Breast epithelium (tissue), 3 donors: ENCODE measurements around the gene MND1.

Experiments used
- CTCF ChIP-seq, 3 donors: fragments of 450-650 bp; IDR thresholded peaks; one replicate each; pipeline ENCODE4 v1.5.1; 2016 to 2017; ENCODE audit warnings: antibody characterized with exemption in 3 of 3, mild to moderate bottlenecking in 3 of 3, moderate library complexity in 3 of 3
- POLR2A ChIP-seq: fragments of 450-650 bp; IDR thresholded peaks from one replicate; pipeline ENCODE4 v1.6.1; 2016; ENCODE audit warnings: antibody characterized with exemption, mild to moderate bottlenecking, moderate library complexity
- POLR2AphosphoS5 ChIP-seq, 3 donors: sonication (generic); formaldehyde crosslinking; IDR thresholded peaks; one replicate each; pipeline ENCODE4 v1.6.1; 2017; ENCODE audit warnings: antibody characterized with exemption in 3 of 3

- TF ChIP-seq CTCF (IDR thresholded peaks at IDR 0.05), result no peak
- no peak for TF ChIP-seq POLR2A
- no peak for TF ChIP-seq POLR2AphosphoS5 (IDR thresholded peaks at IDR 0.05)
These were observed 75.9 kb downstream of the MND1 start for GRCh38 chr4:153420361-153420760.
